ENCODE results near the gene PPP1R2C.

DNA sequence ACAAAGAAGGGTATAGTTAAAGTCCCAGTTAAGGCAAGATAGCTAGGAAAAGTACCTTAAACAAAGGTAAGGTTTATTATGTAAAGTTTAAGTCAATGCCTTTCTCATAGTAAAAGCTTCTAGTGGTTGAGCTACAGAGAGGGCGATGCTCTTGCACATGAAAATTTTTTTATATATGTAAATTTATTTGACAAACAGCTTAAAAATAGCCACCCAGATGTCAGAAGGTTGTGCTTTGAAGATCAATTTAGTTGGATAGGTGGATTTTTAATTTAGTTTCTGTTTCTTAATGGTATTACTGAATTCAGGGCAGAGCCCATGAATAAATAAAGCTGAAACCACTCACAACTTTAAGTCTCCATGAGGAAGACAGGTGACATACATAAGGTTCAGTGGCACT, 29.4 kb upstream of the PPP1R2C start:
- TF ChIP-seq, protein P1, sequence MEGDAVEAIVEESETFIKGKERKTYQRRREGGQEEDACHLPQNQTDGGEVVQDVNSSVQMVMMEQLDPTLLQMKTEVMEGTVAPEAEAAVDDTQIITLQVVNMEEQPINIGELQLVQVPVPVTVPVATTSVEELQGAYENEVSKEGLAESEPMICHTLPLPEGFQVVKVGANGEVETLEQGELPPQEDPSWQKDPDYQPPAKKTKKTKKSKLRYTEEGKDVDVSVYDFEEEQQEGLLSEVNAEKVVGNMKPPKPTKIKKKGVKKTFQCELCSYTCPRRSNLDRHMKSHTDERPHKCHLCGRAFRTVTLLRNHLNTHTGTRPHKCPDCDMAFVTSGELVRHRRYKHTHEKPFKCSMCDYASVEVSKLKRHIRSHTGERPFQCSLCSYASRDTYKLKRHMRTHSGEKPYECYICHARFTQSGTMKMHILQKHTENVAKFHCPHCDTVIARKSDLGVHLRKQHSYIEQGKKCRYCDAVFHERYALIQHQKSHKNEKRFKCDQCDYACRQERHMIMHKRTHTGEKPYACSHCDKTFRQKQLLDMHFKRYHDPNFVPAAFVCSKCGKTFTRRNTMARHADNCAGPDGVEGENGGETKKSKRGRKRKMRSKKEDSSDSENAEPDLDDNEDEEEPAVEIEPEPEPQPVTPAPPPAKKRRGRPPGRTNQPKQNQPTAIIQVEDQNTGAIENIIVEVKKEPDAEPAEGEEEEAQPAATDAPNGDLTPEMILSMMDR (IDR thresholded peaks at IDR 0.05), result no peak
- TF ChIP-seq POLR2A (IDR thresholded peaks at IDR 0.05), result no peak

All from lower leg skin (tissue), 3 donors.